Effector memory CD4-positive, alpha-beta T cell (primary cell): ENCODE measurements around the gene MYBPH.

Experiments used
- DNase-seq, 3 donors: peaks; one replicate each; pipeline ENCODE4 v3.0.0-alpha.2; 2020
- H3K27ac ChIP-seq: 2 replicates; pipeline ENCODE4 v1.7.0; 2013; ENCODE audit warnings: mild to moderate bottlenecking, low read length, moderate library complexity; ENCODE audit not compliant: insufficient read depth, poor library complexity, severe bottlenecking
- H3K27me3 ChIP-seq: replicated peaks from 2 replicates; pipeline ENCODE4 v1.7.0; 2013; ENCODE audit warnings: mild to moderate bottlenecking, low read length; ENCODE audit not compliant: insufficient read depth, control insufficient read depth, poor library complexity, severe bottlenecking
- H3K36me3 ChIP-seq: 2 replicates; pipeline ENCODE4 v1.7.0; 2013; ENCODE audit warnings: mild to moderate bottlenecking, low read length, moderate library complexity; ENCODE audit not compliant: control insufficient read depth, insufficient read depth
- H3K4me1 ChIP-seq: 2 replicates; pipeline ENCODE4 v1.7.0; 2013; ENCODE audit warnings: low read length, mild to moderate bottlenecking; ENCODE audit not compliant: control insufficient read depth, insufficient read depth, poor library complexity, severe bottlenecking
- H3K4me3 ChIP-seq: 2 replicates; pipeline ENCODE4 v1.7.0; 2013; ENCODE audit warnings: low read length, low read depth, mild to moderate bottlenecking; ENCODE audit not compliant: insufficient read depth, poor library complexity, severe bottlenecking
- H3K9me3 ChIP-seq: 2 replicates; pipeline ENCODE4 v1.7.0; 2013; ENCODE audit warnings: mild to moderate bottlenecking, low read length, moderate library complexity; ENCODE audit not compliant: control insufficient read depth

The MYBPH gene

DNA sequence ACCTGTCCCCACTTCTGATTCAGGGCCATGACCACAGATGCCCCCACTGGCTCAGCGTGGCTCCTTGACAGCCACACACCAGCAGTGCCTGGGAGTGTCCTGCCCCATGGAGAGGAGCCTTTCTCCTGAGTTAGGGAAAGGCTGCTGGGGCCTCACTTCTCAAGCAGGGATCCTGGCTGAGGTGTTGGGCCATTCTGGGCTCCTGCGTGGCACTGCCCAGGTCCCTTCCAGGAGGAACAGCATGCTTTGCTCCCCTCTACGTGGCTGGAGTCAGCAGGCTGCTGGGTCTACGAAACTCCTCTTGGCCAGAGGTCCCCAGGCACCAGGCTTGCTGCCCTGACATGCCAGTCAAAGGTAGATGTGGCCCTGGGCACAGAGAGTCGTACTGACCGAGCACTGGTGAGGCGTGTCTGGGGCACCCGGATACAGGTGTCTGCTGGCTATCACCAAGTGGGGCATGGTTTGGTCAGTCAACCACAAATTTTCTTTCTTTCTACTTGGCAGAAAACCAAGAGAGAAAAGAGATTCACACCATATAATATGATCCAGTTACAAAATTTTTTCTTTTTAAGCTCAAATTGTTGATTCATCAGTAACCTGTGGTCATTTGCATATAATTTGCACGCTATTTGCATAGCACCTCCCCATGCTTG lies 44.0 kb downstream of the MYBPH start:
- H3K27me3 ChIP-seq = peaks cover 5% of the 10 kb centered on the region

GRCh38 chr1:203130358-203130985 lies 45.2 kb downstream of the MYBPH start:
- Histone ChIP-seq H3K27me3 (peaks cover 11% of the 10 kb centered on the region), H3K4me1 (peaks cover 5% of the 10 kb centered on the region)

More for the DNA sequence above, 44.0 kb downstream of the MYBPH start:
- Histone ChIP-seq H3K4me1 (peaks cover 12% of the 10 kb centered on the region), H3K27ac (no peak overlapping the region), H3K9me3 (no peaks in the 10 kb centered on the region), H3K4me3 (no peak overlapping the region), H3K36me3 (no peaks in the 10 kb centered on the region)
- DNase-seq = no peak

DNA sequence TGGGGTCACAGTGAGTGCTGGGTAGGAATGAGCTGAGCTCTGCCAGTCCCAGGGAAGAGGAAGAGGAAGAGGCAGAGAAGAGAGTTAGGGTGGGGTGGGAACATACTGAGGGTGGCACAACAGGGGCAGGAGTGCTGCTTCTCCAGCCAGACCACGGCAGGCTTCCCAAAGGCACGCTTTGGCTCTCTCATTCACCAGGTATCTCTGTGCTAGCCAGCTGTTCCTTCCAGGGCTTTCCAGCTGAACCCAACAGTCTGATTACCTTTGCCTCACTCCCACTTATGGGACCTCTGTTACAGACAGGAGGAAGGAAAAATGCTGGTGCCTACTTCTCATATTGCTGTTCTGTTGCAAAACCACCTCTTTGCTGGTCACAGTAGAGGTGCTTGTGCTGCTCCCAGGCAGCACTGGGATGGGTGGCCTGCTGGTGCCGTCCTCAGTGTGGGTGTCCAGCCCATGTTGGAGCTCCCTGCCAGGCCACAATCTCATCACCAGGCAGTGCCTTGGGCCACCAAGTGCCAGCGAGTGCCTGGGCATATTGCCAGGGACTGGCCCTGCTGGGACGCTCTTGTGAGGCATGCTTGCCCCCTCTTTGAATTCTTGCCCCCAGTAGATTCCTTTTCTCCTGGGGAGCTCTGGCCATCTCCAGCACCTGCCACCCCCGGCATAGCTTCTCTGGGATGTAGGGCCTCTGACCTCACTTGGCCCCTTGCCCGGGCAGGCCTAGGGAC lies 46.0 kb downstream of the MYBPH start:
- no peak overlapping the region for H3K27ac ChIP-seq
- no peak for DNase-seq
- H3K4me3 ChIP-seq = no peak overlapping the region
- no peaks in the 10 kb centered on the region for H3K9me3 ChIP-seq
- H3K36me3 ChIP-seq = no peaks in the 10 kb centered on the region
- H3K27me3 ChIP-seq = peaks cover 11% of the 10 kb centered on the region
- H3K4me1 ChIP-seq = peaks cover 5% of the 10 kb centered on the region

More at GRCh38 chr1:203130358-203130985, 45.2 kb downstream of the MYBPH start:
- H3K4me3 ChIP-seq = no peak overlapping the region
- H3K36me3 ChIP-seq = no peaks in the 10 kb centered on the region
- no peak for DNase-seq
- H3K27ac ChIP-seq = no peak overlapping the region
- no peaks in the 10 kb centered on the region for H3K9me3 ChIP-seq

DNA sequence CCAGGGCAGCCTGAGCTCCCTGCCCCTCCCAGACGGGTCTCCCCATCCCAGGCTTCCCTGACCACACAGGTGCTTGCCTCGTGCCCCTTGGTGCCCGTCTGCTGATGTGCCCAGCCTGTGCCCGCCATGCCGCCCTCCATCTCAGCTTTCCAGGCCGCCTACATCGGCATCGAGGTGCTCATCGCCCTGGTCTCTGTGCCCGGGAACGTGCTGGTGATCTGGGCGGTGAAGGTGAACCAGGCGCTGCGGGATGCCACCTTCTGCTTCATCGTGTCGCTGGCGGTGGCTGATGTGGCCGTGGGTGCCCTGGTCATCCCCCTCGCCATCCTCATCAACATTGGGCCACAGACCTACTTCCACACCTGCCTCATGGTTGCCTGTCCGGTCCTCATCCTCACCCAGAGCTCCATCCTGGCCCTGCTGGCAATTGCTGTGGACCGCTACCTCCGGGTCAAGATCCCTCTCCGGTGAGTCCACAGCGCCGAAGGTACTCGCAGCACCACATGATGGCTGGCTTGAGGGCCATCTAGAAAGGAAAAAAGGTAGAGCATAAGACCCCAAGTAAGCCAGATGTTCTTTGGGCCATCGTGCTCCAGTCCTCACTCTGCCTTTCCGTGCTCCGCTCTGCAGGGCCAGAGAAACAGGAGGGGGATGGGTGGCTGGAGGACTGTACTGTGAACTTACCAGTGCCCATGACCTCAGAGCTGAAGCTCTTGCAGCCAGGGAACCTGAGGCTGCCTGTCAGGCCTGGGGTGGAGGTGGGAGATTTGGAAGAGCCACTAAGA lies 46.7 kb downstream of the MYBPH start:
- no peak for DNase-seq
- H3K4me3 ChIP-seq = no peak overlapping the region

GRCh38 chr1:203128431-203128715 lies 47.3 kb downstream of the MYBPH start:
- DNase-seq = no peak
- Histone ChIP-seq H3K27ac (no peak overlapping the region), H3K9me3 (no peaks in the 10 kb centered on the region), H3K27me3 (peaks cover 11% of the 10 kb centered on the region), H3K4me1 (peaks cover 5% of the 10 kb centered on the region), H3K36me3 (no peaks in the 10 kb centered on the region), H3K4me3 (no peak overlapping the region)

More for the DNA sequence above, 46.7 kb downstream of the MYBPH start:
- Histone ChIP-seq H3K27me3 (peaks cover 11% of the 10 kb centered on the region), H3K9me3 (no peaks in the 10 kb centered on the region), H3K36me3 (no peaks in the 10 kb centered on the region), H3K27ac (no peak overlapping the region), H3K4me1 (peaks cover 5% of the 10 kb centered on the region)

DNA sequence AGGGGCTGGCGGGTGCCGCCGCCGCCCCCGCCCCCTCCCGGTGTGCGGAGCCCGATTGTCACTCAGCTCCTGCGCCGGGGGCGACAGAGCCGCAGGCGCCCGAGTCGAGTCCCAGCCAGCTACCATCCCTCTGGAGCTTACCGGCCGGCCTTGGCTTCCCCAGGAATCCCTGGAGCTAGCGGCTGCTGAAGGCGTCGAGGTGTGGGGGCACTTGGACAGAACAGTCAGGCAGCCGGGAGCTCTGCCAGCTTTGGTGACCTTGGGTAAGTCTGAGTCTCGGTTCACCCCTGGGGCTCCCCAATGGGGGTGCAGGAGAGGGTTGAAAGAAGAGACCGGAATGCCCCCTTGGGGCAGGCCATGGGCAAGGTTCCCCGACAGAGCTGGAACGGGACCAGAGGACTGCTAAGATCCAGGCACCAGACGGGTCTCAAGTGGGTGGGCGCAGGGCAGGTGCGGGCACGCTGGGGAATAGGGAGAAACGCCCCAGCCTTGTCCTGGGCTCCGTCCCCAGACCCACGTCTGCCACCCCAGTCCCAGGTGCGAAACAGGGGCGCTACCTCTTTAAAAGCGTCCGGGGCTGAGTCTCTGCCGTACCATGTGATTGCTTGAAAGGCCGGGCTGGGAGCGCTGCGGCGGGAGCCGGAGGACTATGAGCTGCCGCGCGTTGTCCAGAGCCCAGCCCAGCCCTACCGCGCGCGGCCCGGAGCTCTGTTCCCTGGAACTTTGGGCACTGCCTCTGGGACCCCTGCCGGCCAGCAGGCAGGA lies 47.8 kb downstream of the MYBPH start, which contains the start of gene ADORA1:
Gene ADORA1 (plus strand): TSS at position 61 of the 765 bp plus-strand sequence. CDS start 1,116 bp downstream, outside the sequence.
- no peak for DNase-seq
- Histone ChIP-seq H3K36me3 (no peaks in the 10 kb centered on the region), H3K4me3 (no peak within 1 kb of the TSS), H3K27ac (no peak within 1 kb of the TSS), H3K4me1 (peaks cover 5% of the 10 kb centered on the region), H3K9me3 (no peaks in the 10 kb centered on the region), H3K27me3 (peaks cover 11% of the 10 kb centered on the region)

- Histone ChIP-seq H3K27ac (no peak overlapping the region), H3K36me3 (no peaks in the 10 kb centered on the region), H3K4me3 (no peak overlapping the region), H3K27me3 (peaks cover 11% of the 10 kb centered on the region), H3K4me1 (peaks cover 5% of the 10 kb centered on the region), H3K9me3 (no peaks in the 10 kb centered on the region)
- DNase-seq = no peak
These were observed 48.6 kb downstream of the MYBPH start for GRCh38 chr1:203126866-203127665.

DNA sequence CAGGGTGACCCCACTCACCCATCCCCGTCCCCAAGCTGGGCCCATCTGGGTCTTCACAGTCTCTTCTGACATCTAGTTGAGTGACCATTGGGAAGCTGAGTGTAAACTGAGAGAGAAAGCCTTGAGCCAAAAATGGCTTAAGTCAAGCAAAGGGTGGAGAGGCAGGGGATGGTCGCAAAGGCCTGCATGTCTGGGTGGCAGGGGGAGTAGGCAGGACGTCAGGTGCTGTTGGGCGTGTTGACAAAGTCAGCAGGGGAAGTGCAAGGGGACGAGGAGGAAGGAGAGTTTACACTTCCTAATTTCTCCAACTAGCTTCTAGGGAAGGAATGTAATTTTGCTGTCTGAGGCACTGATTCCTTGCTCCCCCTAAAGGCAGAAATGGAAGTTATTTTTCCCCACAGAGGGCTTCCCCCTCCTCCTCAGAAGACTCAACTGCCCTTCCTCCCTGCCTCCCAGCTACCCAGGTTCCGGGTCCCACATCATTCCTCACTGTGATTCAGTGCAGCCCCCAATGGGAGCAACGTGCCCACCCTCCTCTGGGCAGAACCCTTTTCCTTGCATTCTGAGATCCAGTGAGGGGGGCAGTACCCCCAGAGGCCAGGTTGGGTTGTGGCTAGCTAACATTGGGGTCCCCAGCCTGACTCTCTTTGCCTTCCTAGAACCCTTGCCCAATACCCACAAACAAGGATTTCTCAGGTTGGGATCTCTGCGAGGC lies 49.3 kb downstream of the MYBPH start:
- no peak overlapping the region for H3K4me3 ChIP-seq
- DNase-seq = no peak
- no peaks in the 10 kb centered on the region for H3K36me3 ChIP-seq
- H3K4me1 ChIP-seq = peaks cover 5% of the 10 kb centered on the region
- H3K9me3 ChIP-seq = no peaks in the 10 kb centered on the region
- H3K27ac ChIP-seq = no peak overlapping the region
- peaks cover 11% of the 10 kb centered on the region for H3K27me3 ChIP-seq
